Measurements from ENCODE around the gene SLC41A3. TPM values are rescaled to one million over a fixed set of nuclear protein-coding genes. Genes with fewer than 3 reads are reported as not detected.
"Not testable (repeated sequence)": the region's sequence is repeated elsewhere in the genome, so short reads cannot be mapped to it uniquely, and the experiment has no call there.

Gene SLC41A3
- total RNA-seq, 1 donor from 2014 or later = 52.3 TPM

GRCh38 chr3:126039870-126040269 lies 44.1 kb downstream of the SLC41A3 start:
- H3K4me3 Mint-ChIP-seq (ENCODE audit: unreplicated experiment) = no peak overlapping the region
- no peaks in the 10 kb centered on the region for H3K9me3 Mint-ChIP-seq (ENCODE audit: unreplicated experiment)
- peaks cover 5% of the 10 kb centered on the region for H3K27me3 Mint-ChIP-seq (ENCODE audit: unreplicated experiment)

DNA sequence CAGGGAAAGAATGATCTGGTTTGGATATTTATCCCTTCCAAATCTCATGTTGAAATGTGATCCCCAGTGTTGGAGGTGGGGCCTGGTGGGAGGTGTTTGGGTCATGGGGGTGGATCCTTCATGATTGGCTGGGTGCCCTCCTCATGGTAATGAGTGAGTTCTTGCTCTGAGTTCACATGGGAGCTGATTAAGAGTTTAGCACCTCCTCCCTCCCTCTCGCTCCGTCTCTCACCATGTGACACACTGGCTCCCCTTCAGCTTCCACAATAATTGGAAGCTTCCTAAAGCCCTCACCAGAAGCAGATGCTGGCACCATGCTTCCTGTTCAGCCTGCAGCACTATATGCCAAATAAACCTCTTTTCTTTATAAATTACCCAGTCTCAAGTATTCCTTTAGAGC lies 45.1 kb downstream of the SLC41A3 start:
- H3K9me3 Mint-ChIP-seq (ENCODE audit: unreplicated experiment); H3K27me3 Mint-ChIP-seq (ENCODE audit: unreplicated experiment); DNase-seq (ENCODE audit: low spot score); H3K4me1 Mint-ChIP-seq (ENCODE audit: unreplicated experiment); H3K4me3 Mint-ChIP-seq (ENCODE audit: unreplicated experiment); H3K27ac Mint-ChIP-seq (ENCODE audit: unreplicated experiment): not testable (repeated sequence)
- peaks cover 32% of the 10 kb centered on the region for H3K36me3 Mint-ChIP-seq (ENCODE audit: low read depth, unreplicated experiment)

More at GRCh38 chr3:126039870-126040269, 44.1 kb downstream of the SLC41A3 start:
- no peaks in the 10 kb centered on the region for H3K4me1 Mint-ChIP-seq (ENCODE audit: unreplicated experiment)
- no peak for DNase-seq (ENCODE audit: low spot score)
- no peak overlapping the region for H3K27ac Mint-ChIP-seq (ENCODE audit: unreplicated experiment)
- H3K36me3 Mint-ChIP-seq (ENCODE audit: low read depth, unreplicated experiment) = peaks cover 30% of the 10 kb centered on the region
- TF ChIP-seq, protein P1, sequence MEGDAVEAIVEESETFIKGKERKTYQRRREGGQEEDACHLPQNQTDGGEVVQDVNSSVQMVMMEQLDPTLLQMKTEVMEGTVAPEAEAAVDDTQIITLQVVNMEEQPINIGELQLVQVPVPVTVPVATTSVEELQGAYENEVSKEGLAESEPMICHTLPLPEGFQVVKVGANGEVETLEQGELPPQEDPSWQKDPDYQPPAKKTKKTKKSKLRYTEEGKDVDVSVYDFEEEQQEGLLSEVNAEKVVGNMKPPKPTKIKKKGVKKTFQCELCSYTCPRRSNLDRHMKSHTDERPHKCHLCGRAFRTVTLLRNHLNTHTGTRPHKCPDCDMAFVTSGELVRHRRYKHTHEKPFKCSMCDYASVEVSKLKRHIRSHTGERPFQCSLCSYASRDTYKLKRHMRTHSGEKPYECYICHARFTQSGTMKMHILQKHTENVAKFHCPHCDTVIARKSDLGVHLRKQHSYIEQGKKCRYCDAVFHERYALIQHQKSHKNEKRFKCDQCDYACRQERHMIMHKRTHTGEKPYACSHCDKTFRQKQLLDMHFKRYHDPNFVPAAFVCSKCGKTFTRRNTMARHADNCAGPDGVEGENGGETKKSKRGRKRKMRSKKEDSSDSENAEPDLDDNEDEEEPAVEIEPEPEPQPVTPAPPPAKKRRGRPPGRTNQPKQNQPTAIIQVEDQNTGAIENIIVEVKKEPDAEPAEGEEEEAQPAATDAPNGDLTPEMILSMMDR (IDR thresholded peaks at IDR 0.05; ENCODE audit: unreplicated experiment) = no peak

- Mint-ChIP-seq H3K27ac (ENCODE audit: unreplicated experiment) (no peak overlapping the region), H3K36me3 (ENCODE audit: low read depth, unreplicated experiment) (peaks cover 41% of the 10 kb centered on the region), H3K4me3 (ENCODE audit: unreplicated experiment) (no peak overlapping the region), H3K9me3 (ENCODE audit: unreplicated experiment) (no peaks in the 10 kb centered on the region), H3K4me1 (ENCODE audit: unreplicated experiment) (no peaks in the 10 kb centered on the region), H3K27me3 (ENCODE audit: unreplicated experiment) (peaks cover 7% of the 10 kb centered on the region)
- TF ChIP-seq, protein P1 (IDR thresholded peaks at IDR 0.05; ENCODE audit: unreplicated experiment) = no peak
- no peak for DNase-seq (ENCODE audit: low spot score)
Measured at GRCh38 chr3:126036056-126036549, 47.8 kb downstream of the SLC41A3 start.

DNA sequence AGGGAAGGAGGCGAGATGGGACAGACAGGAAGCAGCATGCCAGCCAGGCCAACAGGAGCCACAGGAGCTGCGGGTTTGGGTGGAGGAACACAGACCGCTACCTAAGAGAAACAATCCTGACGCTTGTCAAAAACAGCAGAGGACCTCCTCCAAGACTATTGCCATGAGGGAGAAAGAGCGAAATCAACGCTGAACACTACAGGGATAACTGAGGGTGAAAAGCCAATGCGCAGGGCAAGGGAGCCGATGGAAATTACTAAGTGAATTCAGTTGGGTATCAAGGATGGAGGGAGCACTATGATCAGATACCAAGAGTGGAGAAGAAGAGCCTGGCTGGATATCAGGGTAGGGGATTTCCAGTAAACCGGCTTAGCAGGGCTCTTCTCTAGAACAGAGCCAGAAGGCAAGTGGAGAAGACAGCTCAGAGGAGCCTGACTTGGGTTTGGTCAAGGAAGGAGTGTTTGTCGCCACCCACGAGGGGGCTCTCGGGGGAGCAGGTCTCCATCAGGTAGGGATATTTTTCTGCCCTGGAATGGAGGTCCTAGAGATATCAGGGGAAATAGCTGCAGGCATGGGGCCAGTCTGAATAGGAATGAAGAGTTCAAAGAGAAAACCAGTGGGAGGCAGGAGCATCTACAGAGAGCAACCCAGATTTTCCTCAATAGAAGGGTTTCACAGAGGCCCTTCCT lies 48.4 kb downstream of the SLC41A3 start:
- Mint-ChIP-seq H3K27me3 (ENCODE audit: unreplicated experiment) (peaks cover 7% of the 10 kb centered on the region), H3K4me3 (ENCODE audit: unreplicated experiment) (no peak overlapping the region), H3K36me3 (ENCODE audit: low read depth, unreplicated experiment) (peaks cover 41% of the 10 kb centered on the region), H3K9me3 (ENCODE audit: unreplicated experiment) (no peaks in the 10 kb centered on the region), H3K27ac (ENCODE audit: unreplicated experiment) (no peak overlapping the region), H3K4me1 (ENCODE audit: unreplicated experiment) (no peaks in the 10 kb centered on the region)
- TF ChIP-seq, protein P1 (IDR thresholded peaks at IDR 0.05; ENCODE audit: unreplicated experiment) = no peak
- DNase-seq (ENCODE audit: low spot score) = no peak

GRCh38 chr3:126034481-126035361 lies 49.2 kb downstream of the SLC41A3 start:
- Mint-ChIP-seq H3K4me3 (ENCODE audit: unreplicated experiment) (no peak overlapping the region), H3K27me3 (ENCODE audit: unreplicated experiment) (peaks cover 7% of the 10 kb centered on the region), H3K4me1 (ENCODE audit: unreplicated experiment) (no peaks in the 10 kb centered on the region), H3K27ac (ENCODE audit: unreplicated experiment) (no peak overlapping the region), H3K36me3 (ENCODE audit: low read depth, unreplicated experiment) (peaks cover 41% of the 10 kb centered on the region), H3K9me3 (ENCODE audit: unreplicated experiment) (no peaks in the 10 kb centered on the region)
- TF ChIP-seq, protein P1 (IDR thresholded peaks at IDR 0.05; ENCODE audit: unreplicated experiment) = no peak
- no peak for DNase-seq (ENCODE audit: low spot score)
